ENCODE measurements around the gene LRRC8C. TPM values are rescaled to one million over a fixed set of nuclear protein-coding genes. Genes with fewer than 3 reads are reported as not detected.

LRRC8C gene
- total and polyA plus RNA-seq, 4 donors: 0.63 to 3.5 (median 1.5) TPM

- TF ChIP-seq, protein P1, sequence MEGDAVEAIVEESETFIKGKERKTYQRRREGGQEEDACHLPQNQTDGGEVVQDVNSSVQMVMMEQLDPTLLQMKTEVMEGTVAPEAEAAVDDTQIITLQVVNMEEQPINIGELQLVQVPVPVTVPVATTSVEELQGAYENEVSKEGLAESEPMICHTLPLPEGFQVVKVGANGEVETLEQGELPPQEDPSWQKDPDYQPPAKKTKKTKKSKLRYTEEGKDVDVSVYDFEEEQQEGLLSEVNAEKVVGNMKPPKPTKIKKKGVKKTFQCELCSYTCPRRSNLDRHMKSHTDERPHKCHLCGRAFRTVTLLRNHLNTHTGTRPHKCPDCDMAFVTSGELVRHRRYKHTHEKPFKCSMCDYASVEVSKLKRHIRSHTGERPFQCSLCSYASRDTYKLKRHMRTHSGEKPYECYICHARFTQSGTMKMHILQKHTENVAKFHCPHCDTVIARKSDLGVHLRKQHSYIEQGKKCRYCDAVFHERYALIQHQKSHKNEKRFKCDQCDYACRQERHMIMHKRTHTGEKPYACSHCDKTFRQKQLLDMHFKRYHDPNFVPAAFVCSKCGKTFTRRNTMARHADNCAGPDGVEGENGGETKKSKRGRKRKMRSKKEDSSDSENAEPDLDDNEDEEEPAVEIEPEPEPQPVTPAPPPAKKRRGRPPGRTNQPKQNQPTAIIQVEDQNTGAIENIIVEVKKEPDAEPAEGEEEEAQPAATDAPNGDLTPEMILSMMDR (IDR thresholded peaks at IDR 0.05; ENCODE audit: low read depth, low read length, missing input control): peak; percentile 71
Measured at GRCh38 chr1:89598450-89599331, 34.2 kb upstream of the LRRC8C start (continued).

GRCh38 chr1:89599332-89599630 is 33.6 kb upstream of the LRRC8C start:
- no peaks in the 10 kb centered on the region for H3K9me3 ChIP-seq (ENCODE audit: control insufficient read depth in 4 of 4, low read length in 3 of 4)
- WGBS: 82% methylated on average over 2 of the region's 2 CpGs
- H3K36me3 ChIP-seq (ENCODE audit: control insufficient read depth in 4 of 4, insufficient read depth in 3 of 4, low read depth in 1 of 4, low read length in 3 of 4): no peaks in the 10 kb centered on the region
- H3K27me3 ChIP-seq (ENCODE audit: control insufficient read depth in 4 of 4, insufficient read depth in 4 of 4, low read length in 3 of 4): no peaks in the 10 kb centered on the region
- TF ChIP-seq, protein P1 (IDR thresholded peaks at IDR 0.05; ENCODE audit: low read depth, low read length, missing input control): no peak
- TF ChIP-seq RAD21 (IDR thresholded peaks at IDR 0.05) (no peak), REST (IDR thresholded peaks at IDR 0.05) (no peak), RXRA (IDR thresholded peaks at IDR 0.05) (no peak), SP1 (IDR thresholded peaks at IDR 0.05) (no peak), TAF1 (conservative IDR thresholded peaks at IDR 0.05) (no peak), JUND (IDR thresholded peaks at IDR 0.05) (no peak), YY1 (IDR thresholded peaks at IDR 0.05) (no peak), FOXA2 (IDR thresholded peaks at IDR 0.05) (no peak), NR2F2 (IDR thresholded peaks at IDR 0.05) (no peak), FOXA1 (IDR thresholded peaks at IDR 0.05) (no peak), HNF4G (IDR thresholded peaks at IDR 0.05) (no peak), GABPA (IDR thresholded peaks at IDR 0.05 in 1 of 2, conservative IDR thresholded peaks at IDR 0.05 in 1 of 2) (no peak), ATF3 (IDR thresholded peaks at IDR 0.05) (no peak)
- TF ChIP-seq, protein P2, sequence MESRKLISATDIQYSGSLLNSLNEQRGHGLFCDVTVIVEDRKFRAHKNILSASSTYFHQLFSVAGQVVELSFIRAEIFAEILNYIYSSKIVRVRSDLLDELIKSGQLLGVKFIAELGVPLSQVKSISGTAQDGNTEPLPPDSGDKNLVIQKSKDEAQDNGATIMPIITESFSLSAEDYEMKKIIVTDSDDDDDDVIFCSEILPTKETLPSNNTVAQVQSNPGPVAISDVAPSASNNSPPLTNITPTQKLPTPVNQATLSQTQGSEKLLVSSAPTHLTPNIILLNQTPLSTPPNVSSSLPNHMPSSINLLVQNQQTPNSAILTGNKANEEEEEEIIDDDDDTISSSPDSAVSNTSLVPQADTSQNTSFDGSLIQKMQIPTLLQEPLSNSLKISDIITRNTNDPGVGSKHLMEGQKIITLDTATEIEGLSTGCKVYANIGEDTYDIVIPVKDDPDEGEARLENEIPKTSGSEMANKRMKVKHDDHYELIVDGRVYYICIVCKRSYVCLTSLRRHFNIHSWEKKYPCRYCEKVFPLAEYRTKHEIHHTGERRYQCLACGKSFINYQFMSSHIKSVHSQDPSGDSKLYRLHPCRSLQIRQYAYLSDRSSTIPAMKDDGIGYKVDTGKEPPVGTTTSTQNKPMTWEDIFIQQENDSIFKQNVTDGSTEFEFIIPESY (IDR thresholded peaks at IDR 0.05): no peak
- H3K9ac ChIP-seq (ENCODE audit: low read depth in 1 of 2, low read length in 2 of 2): no peak overlapping the region
- no peak overlapping the region for H3K4me3 ChIP-seq (ENCODE audit: low read depth in 1 of 3, low read length in 3 of 3)
- H3K27ac ChIP-seq (ENCODE audit: low read depth in 1 of 2, low read length in 2 of 2): no peak overlapping the region
- no peaks in the 10 kb centered on the region for H3K4me1 ChIP-seq (ENCODE audit: control insufficient read depth in 4 of 4, insufficient read depth in 4 of 4, low read length in 3 of 4)
- no peak for DNase-seq (ENCODE audit: low spot score)

Measured in liver (tissue), 9 donors.